Adrenal gland (tissue), 12 donors: ENCODE results near the gene FAM78A. TPM values are rescaled to one million over a fixed set of nuclear protein-coding genes. Genes with fewer than 3 reads are reported as not detected.
A peak's percentile ranks its signal among the peaks of the same experiment; 100 is the strongest.
"Not testable (repeated sequence)": the region's sequence is repeated elsewhere in the genome, so short reads cannot be mapped to it uniquely, and the experiment has no call there.

Source experiments
- DNase-seq, 7 donors: peaks; one replicate each; pipeline ENCODE4 v3.0.0-alpha.2; 2019 to 2020
- H3K27ac ChIP-seq, 5 donors: fragments of 200-600 bp; sonication (generic) in 4 of 5; 1 replicate in 3 of 5; 2 replicates in 2 of 5; pipeline versions ENCODE4 v1.5.1 to v1.8.0; 2016 to 2020; ENCODE audit warnings: mild to moderate bottlenecking in 1 of 5
- H3K27me3 ChIP-seq: fragments of 200-600 bp; 2 replicates; pipeline ENCODE4 v1.8.0; 2021
- H3K36me3 ChIP-seq, 2 donors: fragments of 200-600 bp; replicated peaks in 1 of 2; 1 replicate in 1 of 2; 2 replicates in 1 of 2; pipeline versions ENCODE4 v1.5.1 to v1.8.0; 2018 to 2022
- H3K4me1 ChIP-seq, 2 donors: fragments of 200-600 bp; replicated peaks in 1 of 2; 1 replicate in 1 of 2; 2 replicates in 1 of 2; pipeline versions ENCODE4 v1.5.1 to v1.8.0; 2018 to 2021
- H3K4me3 ChIP-seq, 4 donors: fragments of 200-600 bp; sonication (generic) in 3 of 4; one replicate each; pipeline ENCODE4 v1.5.1; 2016 to 2018
- H3K9me3 ChIP-seq, 3 donors: fragments of 200-600 bp; sonication (generic) in 1 of 3; replicated peaks in 1 of 3; 1 replicate in 2 of 3; 2 replicates in 1 of 3; pipeline versions ENCODE4 v1.5.1 to v1.8.0; 2016 to 2021
- POLR2A ChIP-seq, 2 donors: fragments of 450-650 bp; IDR thresholded peaks; one replicate each; pipeline ENCODE4 v1.6.1; 2017; ENCODE audit warnings: antibody characterized with exemption in 2 of 2, mild to moderate bottlenecking in 2 of 2, moderate library complexity in 1 of 2
- WGBS, 4 donors: extraction: QIAGEN DNeasy Blood & Tissue Kit in 2 of 4; methylation state at CpG; one replicate each; pipeline versions ENCODE4 v1.1.5 to v1.1.7; 2013 to 2017; 5-methylcytosine and 5-hydroxymethylcytosine counted together
- intact Hi-C, 2 donors: fragments of 100-400 bp; cut with DNase I; formaldehyde crosslinking; loops; one replicate each; pipeline versions ENCODE4 v1.14.1 to v1.15.0; 2022 to 2023
- polyA plus RNA-seq, 3 donors: library from polyadenylated mRNA; stranded (reverse); fragments of 200-250 nt in 2 of 3; fragments of 350-450 nt in 1 of 3; fragmentation: Illumina TruSeq in 1 of 3; extraction: RNeasy Lipid Tissue Mini Kit (QIAGEN cat#74804) in 1 of 3; gene quantifications; one replicate each; pipeline ENCODE4 v1.2.3, GENCODE V29; 2013 to 2014
- total RNA-seq, 9 donors: library from RNA; depleted of rRNA in 4 of 9; stranded (reverse); fragments of >200 nt in 4 of 9; fragments of 120-200 nt in 1 of 9; fragmentation: NEBNext Ultra II Directional in 1 of 9; extraction: Animal tissue kit (Norgen Biotek cat#: 25700) in 1 of 9; gene quantifications; one replicate each; pipeline versions ENCODE4 v1.1.0 to v1.2.4, GENCODE V29; 2013 to 2023
- TF ChIP-seq, protein P1 (sequence below), 6 experiments: fragments of 450-650 bp in 4 of 6; fragments of 200-600 bp in 2 of 6; sonication (generic) in 1 of 6; IDR thresholded peaks; 1 replicate in 5 of 6; 2 replicates in 1 of 6; pipeline versions ENCODE4 v1.5.1 to v1.8.0; 2016 to 2021; ENCODE audit warnings: antibody characterized with exemption in 6 of 6, mild to moderate bottlenecking in 2 of 6, moderate library complexity in 1 of 6
- donor health status: healthy with polysubstance abuse.
- donor health status: Bipolar disorder and iron deficiency.
- donor health status: DM: yes; HTN: yes; CAD: no.
- donor health status: DM: no; HTN: no; CAD: no.
- donor health status: DM: no; HTN: no; CAD: no.
- donor health status: DM: yes; HTN: yes; CAD: no.

Gene FAM78A
- total and polyA plus RNA-seq, 12 donors: 1.1 to 11.7 (median 6.5) TPM

DNA sequence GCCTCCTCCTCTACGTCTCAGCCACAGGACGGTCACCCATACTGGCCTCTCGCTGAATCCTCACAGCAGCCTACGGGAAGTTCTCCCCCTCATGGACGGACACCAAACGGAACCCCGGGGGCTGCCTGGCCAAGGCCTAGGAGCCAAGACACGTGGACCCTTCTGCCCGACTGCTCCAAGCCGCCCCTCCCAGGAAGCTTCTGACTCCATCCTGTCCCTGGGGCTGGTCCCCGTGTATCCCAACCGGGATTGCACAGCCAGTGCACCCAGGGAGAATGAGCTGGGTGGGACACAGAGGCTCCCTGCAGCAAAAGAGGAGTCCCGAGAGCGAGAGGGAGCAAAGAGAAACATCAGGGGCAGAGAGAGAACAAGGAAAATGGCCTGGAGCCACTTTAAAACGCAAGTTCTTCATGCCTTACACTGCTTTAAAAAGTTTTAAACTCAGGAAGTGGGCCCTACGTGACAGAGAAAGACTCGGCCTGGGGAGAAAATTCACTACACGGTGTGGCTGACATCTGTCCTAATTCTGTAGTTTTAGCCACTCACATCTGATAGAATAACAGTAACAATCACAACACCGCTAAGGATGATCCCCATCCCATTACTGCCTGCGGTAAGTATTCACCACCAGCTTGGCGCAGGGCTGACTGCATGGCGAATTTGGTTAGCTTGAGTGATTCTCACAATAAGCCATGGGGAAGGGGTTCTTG lies 3.0 kb downstream of the FAM78A start:
- no peaks in the 10 kb centered on the region for H3K27me3 ChIP-seq
- no peak overlapping the region for H3K4me3 ChIP-seq
- peak overlapping the region in 3 of 5 donors; percentile 35 to 80 (median 77) for H3K27ac ChIP-seq
- peak in 1 of 7 donors; percentile 39 for DNase-seq
- peaks cover 0 to 7% of the 10 kb centered on the region in 2 donors for H3K4me1 ChIP-seq
- no peaks in the 10 kb centered on the region for H3K36me3 ChIP-seq
- TF ChIP-seq POLR2A (IDR thresholded peaks at IDR 0.05): no peak
- TF ChIP-seq, protein P1, sequence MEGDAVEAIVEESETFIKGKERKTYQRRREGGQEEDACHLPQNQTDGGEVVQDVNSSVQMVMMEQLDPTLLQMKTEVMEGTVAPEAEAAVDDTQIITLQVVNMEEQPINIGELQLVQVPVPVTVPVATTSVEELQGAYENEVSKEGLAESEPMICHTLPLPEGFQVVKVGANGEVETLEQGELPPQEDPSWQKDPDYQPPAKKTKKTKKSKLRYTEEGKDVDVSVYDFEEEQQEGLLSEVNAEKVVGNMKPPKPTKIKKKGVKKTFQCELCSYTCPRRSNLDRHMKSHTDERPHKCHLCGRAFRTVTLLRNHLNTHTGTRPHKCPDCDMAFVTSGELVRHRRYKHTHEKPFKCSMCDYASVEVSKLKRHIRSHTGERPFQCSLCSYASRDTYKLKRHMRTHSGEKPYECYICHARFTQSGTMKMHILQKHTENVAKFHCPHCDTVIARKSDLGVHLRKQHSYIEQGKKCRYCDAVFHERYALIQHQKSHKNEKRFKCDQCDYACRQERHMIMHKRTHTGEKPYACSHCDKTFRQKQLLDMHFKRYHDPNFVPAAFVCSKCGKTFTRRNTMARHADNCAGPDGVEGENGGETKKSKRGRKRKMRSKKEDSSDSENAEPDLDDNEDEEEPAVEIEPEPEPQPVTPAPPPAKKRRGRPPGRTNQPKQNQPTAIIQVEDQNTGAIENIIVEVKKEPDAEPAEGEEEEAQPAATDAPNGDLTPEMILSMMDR (IDR thresholded peaks at IDR 0.05): no peak
- H3K9me3 ChIP-seq: no peaks in the 10 kb centered on the region
- WGBS, 4 donors: 67 to 82% (median 76%) methylated on average over 20 to 22 of the region's 22 CpGs
- intact Hi-C loops: no loop called here

DNA sequence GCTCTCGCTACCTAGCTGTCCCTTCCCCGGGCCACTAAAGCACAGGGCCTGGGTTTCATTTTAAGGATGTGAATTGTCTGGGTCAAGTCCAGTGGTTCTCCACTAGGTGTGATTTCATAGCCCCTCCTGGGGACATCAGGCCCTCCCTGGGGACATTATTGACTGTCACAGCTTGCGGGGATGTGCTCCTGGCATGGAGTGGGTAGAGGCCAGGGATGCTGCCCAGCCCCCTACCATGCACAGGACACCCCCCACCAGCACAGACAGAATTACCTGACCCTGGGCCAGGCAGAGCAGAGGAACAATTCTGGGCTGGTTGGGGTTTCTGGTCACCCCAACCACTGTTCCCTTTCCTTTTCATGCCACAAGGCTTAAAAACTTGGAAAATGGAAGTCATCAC lies 4.1 kb downstream of the FAM78A start:
- Histone ChIP-seq H3K36me3 (no peaks in the 10 kb centered on the region), H3K4me1 (peaks cover 0 to 10% of the 10 kb centered on the region in 2 donors), H3K9me3 (no peaks in the 10 kb centered on the region), H3K27me3 (no peaks in the 10 kb centered on the region), H3K4me3 (no peak overlapping the region), H3K27ac (peak overlapping the region in 2 of 5 donors; percentile 40 to 80)
- intact Hi-C loops: no loop called here
- TF ChIP-seq, protein P1 (IDR thresholded peaks at IDR 0.05): no peak
- TF ChIP-seq POLR2A (IDR thresholded peaks at IDR 0.05): no peak
- WGBS, 4 donors: 85 to 88% (median 88%) methylated on average over 3 of the region's 3 CpGs
- DNase-seq: no peak

DNA sequence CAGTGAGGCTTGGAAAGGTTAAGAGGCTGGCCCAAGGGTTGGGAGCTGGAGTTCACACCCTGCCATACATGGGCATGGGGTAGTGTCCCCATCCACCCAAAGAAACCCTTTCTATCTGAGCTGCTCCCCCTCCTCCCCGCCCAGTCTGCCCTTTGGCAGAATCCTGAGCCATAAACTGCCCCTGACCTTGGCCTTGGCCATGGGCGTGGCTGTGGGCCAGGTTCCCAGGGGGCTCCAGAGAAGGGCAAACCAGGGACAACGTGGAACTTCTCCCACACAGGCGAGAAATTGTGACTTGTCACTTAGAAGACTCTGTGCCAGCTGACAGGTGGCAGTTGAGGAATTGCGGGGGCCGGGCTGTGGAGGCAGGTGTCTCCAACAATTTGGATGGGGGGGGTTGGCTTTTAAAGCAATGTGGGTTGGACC lies 4.8 kb downstream of the FAM78A start:
- intact Hi-C loops: no loop called here
- WGBS, 4 donors: 53 to 78% (median 53%) methylated on average over 3 to 6 of the region's 6 CpGs

DNA sequence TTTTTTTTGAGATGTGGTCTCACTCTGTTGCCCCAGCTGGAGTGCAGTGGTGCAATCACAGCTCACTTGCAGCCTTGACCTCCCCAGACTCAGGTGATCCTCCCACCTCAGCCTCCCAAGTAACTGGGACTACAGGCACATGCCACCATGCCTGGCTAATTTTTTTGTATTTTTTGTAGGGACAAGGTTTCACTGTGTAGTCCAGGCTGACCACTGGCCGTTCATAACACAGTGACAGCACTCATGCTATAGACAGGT lies 5.4 kb downstream of the FAM78A start:
- H3K27me3 ChIP-seq, H3K4me3 ChIP-seq, intact Hi-C loops, H3K36me3 ChIP-seq, DNase-seq, H3K9me3 ChIP-seq: not testable (repeated sequence)
- peaks cover 0 to 12% of the 10 kb centered on the region in 2 donors for H3K4me1 ChIP-seq
- 50 to 88% (median 81%) methylated on average over 1 of the region's 1 CpG for WGBS, 4 donors
- H3K27ac ChIP-seq: peak overlapping the region in 4 of 5 donors; percentile 46 to 88 (median 70)

More for the DNA sequence above, 4.8 kb downstream of the FAM78A start:
- no peaks in the 10 kb centered on the region for H3K9me3 ChIP-seq
- TF ChIP-seq, protein P1 (IDR thresholded peaks at IDR 0.05): no peak
- TF ChIP-seq POLR2A (IDR thresholded peaks at IDR 0.05): no peak
- no peaks in the 10 kb centered on the region for H3K27me3 ChIP-seq
- peaks cover 0 to 12% of the 10 kb centered on the region in 2 donors for H3K4me1 ChIP-seq
- H3K27ac ChIP-seq: peak overlapping the region in 2 of 5 donors; percentile 80 to 88
- H3K4me3 ChIP-seq: no peak overlapping the region
- no peaks in the 10 kb centered on the region for H3K36me3 ChIP-seq
- no peak for DNase-seq
